GM18520 (cell line): Measurements from ENCODE around the gene PSMB11.
"Not testable (repeated sequence)": the region's sequence is repeated elsewhere in the genome, so short reads cannot be mapped to it uniquely, and the experiment has no call there.

Experiments
- ATAC-seq: cut with Tn5 transposase; IDR thresholded peaks from one replicate; pipeline ENCODE4 v1.9.1; 2021; ENCODE audit not compliant: unreplicated experiment

The PSMB11 gene

DNA sequence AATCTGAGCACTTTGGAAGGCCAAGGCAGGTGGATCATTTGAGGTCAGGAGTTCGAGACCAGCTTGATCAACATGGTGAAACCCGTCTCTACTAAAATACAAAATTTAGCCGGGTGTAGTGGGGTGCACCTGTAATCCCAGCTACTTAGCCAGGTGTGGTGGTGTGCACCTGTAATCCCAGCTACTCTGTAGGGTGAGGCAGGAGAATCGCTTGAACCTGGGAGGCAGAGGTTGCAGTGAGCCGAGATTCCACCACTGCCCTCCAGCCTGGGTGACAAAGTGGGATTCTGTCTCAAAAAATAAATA is 28.3 kb upstream of the PSMB11 start:
- ATAC-seq = not testable (repeated sequence)

DNA sequence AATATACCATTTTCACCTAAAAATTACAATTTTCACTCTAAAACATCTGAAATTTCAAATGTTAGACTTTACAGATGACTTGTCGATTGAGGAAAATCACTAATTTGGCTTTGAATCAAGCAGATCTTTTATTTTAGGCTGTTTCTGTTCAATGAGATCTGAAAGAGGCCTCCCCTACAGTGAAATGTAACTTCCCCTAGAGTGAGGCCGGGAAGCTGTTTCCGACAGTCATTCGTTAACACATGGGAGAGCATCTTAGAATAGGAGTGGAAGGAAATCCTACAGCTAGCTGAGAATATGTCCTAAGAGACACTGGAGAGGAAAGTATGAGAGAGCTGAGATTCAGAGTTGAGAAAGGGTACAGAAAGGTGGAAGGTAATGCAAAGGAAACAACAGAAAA is 26.4 kb upstream of the PSMB11 start:
- no peak for ATAC-seq

DNA sequence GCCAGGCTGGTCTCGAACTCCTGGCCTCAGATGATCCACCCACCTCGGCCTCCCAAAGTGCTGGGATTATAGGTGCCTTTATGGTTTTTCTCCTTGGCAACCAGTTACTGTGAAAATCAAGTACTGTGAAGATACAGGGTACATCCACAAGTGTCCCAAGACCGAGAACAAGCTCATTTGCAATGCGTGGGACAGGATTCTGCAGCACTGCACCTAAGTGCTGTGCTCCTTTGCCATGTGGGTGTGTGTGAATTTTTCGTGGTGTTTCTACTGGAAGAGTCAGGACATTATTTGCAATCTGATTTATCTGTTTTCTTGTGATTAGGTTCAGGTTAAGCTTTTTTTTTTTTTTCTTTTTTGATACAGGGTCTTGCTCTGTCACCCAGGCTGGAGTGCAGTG is 24.9 kb upstream of the PSMB11 start:
- no peak for ATAC-seq

DNA sequence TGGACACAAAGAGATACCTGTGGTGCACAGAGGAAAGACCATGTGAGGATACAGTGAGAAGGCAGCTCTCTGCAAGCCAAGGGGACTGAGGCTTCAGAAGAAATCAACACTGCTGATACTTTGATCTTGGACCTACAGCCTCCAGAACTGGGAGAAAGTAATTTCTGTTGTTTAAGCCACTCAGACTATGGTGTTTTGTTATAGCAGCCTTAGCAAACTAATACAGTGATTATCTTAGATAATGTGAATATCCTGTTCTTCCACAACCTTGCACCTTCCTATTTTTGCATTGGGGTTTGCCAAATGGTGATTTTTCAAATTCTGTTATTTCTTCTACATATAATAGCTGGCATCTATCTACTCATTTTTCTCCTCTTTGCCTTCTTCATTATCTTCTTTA is 23.9 kb upstream of the PSMB11 start:
- ATAC-seq = no peak

DNA sequence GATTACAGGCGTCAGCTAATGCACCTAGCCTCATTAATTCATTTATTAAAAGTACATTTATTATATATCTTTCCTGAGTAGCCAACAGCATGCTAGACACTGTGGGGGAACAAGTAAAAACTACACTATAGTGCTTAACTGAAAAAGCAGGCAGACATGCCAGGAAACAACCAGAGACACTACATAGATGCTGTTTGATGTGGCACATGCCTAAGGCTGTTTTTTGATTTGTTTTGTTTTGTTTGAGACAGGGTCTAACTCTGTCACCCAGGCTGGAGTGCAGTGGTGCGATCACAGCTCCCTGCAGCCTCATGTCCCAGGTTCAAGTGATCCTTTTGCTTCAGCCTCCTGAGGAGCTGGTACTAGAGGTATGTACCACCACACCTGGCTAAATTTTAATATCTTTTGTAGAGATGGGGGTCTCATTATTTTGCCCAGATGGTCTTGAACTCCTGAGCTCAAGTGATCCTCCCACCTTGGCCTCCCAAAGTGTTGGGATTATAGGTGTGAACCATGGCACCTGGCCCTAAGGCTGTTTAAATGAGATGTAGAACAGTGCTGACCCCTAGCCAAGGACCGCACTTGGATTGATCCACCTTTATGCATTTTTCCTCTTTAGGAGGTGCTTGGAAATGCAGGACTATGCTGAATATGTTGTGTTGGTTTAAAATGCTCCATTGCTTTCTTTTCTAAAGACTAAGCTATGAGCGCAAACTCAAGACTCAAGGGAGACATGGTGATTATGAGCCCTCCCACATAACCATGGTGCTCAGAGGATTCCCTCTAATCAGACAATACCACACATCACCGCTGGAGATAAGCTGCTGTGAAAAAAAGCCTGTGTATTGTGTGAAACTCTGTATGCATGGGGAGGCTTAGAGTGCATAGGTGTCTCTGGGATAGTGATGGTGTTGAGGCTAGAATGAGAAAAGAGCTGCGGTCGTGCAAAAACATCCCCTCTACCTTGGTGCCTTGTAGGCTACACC is 21.6 kb upstream of the PSMB11 start:
- no peak for ATAC-seq

DNA sequence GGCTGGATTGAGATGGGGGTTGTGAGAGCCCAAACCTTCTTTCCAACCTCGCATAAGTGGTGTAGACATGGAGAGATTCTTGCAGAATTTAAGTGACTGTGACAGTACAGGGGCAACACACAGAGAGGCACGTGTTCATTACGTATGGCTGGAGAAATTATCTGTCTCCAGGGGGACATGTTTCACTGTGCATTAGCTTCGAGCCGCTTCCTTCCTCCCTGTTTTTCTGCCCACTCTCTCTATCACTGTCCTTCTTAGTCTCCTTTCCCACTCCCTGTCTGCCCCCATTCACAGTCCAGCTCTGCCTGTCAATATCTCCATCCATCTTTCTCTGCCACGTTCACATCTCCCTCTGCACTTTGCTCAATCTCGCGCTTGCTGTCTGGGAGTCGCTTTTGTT is 20.6 kb upstream of the PSMB11 start:
- no peak for ATAC-seq

DNA sequence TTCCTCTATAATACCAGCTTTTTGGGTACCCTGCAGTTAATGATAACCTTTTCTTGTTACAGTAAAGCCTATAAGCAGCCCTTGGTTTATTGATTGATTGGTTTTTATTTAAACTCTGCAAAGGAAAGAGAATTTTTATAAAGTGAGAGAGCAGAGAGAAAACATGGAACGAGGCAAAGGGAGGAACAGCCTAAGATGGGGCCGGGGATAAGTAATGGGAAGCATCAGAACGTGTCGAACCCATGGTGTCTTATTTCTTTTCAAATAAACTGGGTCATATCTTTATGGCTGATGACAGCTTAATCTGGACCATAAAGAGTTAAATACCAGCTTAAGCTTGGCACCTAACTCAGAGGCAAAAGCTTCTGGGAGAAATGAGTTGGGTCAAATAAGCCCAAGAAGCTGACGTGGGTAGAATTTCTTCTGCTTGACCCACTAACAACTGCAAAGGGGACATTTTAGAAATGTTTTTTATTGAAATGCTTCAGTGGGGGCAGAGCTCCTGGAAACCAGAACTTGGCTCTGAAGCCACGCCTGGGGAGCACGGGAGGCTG is 20.0 kb upstream of the PSMB11 start:
- ATAC-seq = no peak

DNA sequence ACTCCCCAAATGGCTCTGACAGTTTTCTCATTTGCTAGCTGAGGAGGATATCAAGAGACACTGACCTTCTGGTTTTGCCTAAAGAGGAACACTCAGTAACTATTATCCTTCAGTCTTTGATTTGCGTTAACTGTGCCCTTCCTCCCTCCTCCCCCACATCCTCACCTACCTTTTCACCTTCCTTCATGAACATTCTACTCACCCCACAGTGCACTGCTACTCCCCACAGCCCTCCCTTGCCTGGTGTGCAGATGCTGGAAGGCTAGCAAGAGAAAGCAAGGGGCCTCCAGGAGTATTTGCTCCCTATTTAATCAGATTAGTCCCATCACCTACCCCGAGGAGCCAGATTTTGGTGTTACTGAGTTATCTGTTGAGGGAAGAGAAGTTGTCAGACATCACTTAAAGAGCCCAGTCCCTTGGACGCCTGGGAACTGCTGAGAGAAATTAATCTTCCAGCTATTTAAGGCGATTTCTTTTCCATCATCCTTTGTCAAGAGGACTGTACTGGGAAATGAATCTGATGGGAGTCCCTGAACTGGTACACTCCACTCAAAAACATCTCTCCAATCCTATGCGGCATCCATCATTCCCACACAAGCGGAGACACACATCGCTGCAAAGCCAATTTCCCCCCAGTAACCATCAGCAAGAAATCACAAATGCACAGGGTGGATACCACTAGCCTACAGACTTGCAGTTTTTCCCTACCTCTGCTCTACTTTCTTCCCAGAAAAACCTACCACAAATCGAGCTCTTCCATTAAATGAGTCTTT is 18.8 kb upstream of the PSMB11 start:
- no peak for ATAC-seq

DNA sequence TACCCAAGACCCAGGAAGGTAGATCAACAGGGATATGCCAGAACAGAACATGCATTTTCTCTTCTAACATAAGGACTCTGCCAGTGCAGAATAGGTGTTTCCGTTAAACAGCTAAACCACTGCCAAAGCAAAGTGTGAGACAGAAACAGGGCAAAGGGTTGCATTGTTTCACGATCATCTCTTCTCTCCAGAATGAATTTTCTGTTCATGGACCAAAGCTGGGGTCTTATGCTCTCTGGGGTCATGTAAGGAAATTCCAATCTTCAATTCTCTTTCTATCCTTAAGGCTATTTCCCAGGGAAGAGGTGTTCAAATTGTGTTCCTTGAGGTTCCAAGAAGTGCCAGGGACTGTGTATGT is 18.2 kb upstream of the PSMB11 start:
- ATAC-seq = no peak

DNA sequence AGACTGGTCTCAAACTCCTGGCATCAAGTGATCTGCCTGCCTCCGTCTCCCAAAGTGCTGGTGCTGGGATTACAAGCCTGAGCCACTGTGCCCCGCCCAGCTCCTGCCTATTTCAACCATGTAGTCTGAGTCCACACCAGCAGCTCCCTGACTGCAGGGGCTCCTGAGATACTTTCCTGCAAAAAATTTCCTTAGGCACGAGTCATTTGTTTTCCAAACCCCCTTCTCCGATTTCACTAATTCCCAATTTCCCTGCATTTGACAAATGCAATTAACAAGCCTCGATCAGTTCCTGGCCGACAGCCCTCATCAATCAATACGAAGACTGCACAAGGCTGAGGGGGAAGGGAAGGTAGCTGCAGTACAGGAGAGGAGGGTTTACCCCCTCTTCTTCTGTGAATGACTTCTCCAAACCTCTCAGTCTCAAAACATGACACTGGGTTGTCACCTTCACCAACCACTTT is 17.4 kb upstream of the PSMB11 start:
- no peak for ATAC-seq

DNA sequence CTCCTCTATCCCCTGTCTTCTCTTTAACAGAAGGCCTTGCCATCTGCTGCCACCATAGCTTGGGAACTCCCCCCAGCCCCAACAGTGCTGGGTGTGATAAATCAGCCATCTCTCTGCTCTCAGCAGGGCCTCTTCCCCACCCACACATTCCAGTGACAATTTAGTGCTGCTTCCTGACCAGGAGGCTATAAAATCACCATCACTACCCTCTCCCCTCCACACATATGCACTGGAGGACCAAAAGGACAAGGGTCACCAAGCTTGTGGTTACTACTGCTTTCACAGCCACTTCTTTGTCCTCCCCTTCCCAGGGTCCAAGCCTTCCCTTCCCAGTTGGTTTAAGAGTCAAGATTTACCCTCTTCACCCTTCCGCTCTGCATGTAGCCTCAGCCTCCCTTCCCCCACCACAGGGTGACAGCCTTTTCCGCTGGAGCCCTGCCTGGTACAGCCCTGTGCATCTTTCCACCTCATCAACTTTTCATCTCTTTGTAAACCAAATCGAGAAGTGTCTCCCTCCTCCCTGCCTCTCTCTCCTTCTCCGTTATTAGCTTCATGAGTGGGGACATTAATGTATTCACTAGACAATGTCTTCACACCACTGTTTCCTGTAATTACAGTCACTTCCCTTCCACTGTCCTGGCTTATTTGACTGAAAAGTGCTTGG is 16.7 kb upstream of the PSMB11 start:
- ATAC-seq = no peak

DNA sequence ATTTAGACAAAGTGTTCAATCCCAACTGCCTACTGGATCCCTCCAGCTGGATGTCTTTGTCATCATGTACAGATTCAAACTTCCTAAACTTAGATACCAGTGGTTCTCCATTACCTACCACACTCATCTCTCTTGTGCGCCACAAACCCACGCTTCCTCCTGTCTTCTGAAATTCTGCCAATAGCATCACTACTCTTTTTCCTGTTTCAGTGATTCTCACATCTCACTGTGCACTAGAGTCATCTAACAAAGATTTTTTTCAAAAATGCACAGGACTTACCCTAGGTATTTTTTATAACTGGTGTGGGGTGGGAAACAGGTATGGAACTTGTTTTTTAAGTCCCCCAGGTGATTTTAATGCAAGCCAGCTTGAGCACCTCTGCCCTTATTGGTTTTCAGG is 13.2 kb upstream of the PSMB11 start:
- no peak for ATAC-seq

DNA sequence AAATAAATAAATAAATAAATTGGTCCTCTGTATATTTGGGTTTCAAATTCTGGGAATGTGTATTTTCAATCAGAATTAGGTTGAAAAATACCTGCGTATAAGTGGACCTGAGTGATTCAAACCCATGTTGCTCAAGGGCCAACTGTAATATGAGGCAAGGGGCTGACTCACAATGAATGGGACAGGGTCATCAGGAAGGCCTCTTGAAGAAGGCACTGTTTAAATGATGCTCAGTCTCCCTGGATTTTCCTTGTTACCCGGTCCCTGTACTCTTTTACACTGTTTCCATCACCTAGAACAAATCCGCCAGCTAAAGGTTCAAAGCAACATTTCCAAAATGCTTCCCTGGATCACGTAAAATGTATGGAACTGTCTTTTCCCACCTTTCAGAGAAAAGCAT is 11.1 kb upstream of the PSMB11 start:
- no peak for ATAC-seq

DNA sequence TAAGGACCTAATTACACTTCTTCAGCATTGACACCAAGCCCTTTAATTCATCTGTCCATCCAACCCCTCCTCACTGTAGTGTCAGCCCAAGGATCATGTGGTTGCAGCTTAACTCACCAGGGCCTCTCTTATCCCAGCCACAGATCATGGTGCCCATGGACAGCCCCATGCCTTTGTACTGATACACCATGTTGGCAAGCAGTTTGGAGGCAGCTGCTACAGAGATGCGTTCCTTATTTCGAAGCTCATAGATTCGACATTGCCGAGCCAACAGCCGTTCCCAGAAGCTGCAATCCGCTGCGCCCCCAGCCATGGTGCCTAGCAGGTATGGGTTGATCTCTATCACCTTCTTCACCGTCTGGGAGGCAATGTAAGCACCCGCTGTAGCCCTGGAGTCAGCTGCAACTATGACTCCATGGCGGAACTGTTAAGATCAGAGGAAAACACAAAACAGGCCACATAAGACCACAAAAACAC is 8.7 kb upstream of the PSMB11 start:
- ATAC-seq = no peak

DNA sequence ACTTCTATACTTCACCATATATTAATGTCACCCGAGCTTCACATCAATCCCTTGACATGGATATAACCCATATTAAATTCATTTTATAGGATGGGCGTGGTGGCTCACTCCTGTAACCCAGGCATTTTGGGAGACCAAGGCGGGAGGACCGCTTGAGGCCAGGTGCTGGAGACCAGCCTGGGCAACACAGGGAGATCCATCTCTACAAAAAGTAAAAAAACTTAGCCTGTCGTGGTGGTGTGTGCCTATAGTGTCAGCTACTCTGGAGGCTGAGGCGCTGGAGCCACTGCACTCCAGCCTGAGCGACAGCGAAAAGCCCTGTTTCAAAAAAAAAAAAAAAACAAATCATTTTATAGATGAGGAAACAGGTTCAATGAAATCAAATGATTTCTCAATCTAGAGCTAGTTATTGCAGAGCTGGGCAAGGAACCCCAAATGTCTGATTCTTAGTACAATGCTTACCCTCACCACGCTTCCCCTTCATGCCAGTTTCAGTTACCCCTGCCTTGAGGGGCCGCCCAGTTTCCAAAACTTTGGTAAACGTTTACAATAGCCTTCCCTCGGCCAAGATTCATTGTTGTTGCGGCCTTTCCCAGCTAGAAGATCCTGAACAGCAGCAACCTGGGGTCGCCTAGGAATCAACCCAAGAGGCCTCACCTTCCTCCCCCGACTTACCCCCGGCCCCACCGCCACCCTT is 8.1 kb upstream of the PSMB11 start:
- ATAC-seq = no peak

DNA sequence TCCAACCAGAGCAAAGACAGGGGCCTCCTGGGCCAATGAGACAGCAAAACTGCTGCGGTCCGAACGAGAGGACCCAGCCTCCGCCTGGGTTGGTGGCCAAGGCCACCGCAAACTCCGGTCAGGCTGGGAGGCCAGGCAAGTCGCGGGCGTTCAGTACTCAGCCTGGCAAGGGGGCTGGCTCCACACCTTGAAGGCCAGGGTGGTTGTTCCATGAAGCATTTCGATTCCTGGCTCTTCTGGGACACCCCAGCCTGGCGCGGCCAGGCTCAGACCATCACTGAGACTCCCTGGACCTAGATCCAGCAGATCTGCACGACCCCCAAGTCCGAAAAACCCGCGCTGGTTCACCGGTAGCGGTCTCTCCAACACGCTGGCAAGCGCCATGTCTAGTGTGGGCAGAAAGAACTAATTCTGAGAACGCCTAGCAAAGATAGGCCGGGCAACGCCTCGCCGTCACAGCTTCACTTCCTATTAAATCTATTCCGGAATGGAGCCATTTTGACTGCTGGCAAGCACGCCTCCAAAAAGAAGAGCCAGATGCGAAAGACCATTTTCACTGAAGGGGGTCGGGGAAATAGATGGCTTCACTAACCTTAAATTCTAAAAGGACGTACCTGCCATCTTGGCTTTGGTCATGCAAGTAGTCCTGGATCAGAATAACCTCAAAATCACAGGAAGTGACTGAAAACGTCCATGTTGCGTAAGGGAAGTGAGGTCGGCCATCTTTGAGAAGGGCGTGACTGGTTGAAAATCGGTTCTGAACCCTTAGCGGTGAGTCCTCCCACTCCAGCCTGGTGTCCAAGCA is 7.3 kb upstream of the PSMB11 start, which contains the start of gene PSMB5:
TSS of gene PSMB5 (minus strand) at position 403 of the 805 bp plus-strand sequence. CDS start at position 384, 19 bp downstream.
- ATAC-seq = peak; percentile 85

DNA sequence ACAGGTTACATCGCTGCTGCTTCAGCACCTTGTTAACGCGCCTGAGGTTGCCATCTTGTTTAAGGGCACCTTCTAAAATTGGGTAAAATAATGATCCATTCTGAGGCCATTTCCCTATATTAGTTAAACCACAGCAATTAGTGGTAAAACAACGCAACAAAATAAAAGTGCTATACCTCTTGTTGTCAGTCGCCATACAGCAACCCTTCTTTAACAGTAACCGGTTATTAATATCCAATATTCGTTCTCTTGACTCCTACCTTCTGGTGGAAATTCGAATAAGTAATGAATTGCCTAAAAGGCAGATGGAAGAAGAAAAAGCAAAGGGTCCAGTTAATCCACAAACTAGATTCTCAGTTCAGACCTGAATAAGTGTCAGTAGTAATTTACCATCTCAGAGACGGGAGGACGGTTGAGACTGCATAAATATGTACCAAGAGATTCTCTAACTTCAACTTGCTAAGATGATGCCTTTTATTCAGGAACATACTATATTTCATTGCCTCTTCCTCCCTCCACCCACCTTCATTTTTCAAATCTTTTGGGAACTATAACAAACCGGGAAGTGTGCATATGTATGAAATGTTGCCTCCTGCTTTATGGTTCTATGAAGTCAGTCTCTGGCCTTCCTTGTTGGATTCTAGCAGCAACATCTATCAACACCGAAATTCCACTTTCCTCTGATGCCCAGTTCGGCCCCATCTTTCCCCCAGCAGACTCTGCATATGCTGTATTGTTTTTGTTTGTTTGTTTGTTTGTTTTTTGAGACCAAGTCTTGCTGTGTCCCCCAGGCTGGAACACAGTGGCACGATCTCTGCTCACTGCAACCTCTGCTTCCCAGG is 6.5 kb upstream of the PSMB11 start:
- no peak for ATAC-seq

DNA sequence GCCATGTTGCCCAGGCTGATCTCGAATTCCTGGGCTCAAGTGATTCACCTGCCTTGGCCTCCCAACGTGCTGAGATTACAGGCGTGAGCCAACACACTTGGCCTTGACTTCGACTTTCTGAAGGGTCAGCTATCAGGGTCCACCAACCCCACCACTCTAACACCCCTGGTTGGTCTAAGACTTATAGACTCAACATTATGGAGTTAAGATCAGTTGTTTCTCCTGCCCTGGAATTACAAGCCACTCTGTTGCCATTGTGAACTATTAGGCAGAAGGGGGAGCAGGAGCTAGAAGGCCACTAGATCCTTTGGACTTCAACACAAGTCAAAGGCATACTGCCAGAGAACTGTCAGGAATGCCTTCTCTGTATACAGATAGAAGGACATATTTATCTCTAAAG is 1.9 kb upstream of the PSMB11 start:
- ATAC-seq = no peak

DNA sequence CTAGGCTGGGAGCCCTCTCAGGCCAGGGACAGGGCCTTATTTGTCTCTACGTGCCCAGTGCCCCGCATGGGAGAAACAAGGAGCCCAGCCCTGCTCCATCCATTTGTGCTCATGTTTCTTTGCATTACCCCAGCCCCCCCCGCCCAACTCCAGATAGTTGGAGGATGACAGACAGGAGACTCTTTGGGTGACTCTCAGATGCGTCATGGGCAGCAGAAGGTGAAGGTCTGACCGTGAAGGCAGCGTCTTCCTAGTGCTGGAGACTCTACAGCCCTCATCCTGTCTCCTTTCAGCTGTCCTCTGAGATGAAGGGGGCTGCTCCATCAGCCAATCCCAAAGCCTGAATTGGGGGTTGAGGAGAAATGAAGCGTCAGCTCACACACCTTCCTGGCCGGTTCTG is 283 bp upstream of the PSMB11 start:
- no peak for ATAC-seq
